Measurements from ENCODE around the gene NADK2.
A peak's percentile ranks its signal among the peaks of the same experiment; 100 is the strongest.

The NADK2 gene

DNA sequence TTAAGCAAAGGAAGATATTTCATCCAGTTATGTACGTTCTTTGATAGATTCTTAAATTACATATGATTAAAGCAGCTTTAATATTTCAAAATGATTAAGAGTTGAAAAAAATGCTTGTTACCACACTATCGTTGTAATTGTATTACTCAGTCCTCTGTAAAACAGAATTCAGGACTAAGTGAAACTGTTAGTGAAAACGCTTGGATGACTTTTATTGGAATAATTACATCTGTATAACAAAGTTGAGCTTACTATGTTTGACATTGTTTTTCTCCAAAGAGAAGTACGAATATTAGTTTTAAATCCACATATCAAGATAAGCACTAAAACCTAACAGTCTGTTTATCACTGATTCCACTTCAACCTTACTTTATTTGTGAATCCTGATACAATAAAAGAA is 8.7 kb upstream of the NADK2 start:
- DNase-seq (ENCODE audit: low read depth in 2 of 3, low spot score in 1 of 3), result no peak

DNA sequence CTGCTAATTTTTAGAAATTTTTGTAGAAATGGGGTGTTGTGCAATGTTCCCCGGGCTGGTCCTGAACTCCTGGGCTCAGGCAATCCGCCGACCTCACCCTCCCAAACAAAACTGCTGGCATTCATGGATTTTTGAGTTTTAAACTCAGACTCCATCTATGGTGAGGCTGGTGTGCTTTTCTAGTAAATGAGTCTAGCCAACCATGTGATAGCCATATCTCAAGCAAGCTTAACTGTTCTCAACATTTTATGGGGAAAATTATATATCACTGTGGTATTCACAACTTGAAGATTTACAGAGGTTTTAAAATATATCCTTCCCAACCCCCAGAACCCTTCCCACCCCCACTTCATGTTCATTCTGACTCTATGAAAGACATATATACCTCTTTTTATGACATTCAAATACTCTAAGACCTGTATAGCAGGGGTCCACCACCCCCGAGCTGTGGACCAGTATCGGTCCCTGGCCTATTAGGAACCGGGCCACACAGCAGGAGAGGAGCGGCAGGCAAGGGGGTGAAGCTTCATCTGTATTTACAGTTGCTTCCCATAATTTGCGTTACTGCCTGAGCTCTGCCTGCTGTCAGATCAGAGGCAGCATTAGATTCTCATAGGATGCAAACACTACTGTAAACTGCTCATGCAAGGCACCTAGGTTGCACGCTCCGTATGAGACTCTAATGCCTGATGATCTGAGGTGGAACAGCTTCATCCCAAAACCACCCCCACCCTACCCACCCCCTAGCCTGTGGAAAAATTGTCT is 4.5 kb upstream of the NADK2 start:
- DNase-seq (ENCODE audit: low read depth in 2 of 3, low spot score in 1 of 3), result no peak

DNA sequence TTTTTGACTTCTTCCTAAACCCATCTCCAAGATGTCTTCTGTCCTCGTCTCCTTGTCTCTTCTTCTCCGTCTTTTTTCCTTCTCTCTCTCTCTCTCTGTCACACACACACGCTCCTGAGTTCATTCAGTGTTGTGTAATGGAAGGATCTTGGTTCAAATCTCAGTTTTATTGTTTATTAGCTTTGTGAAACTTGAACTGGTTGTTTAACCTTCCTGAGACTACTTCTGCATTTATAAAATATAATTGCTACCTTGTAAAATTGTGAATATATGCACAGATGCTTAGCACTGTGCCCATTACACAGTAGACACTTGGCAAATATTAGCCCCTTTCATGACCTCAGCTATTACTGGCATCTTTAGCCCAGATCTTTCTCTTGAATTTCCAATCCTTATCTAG is 2.4 kb upstream of the NADK2 start:
- no peak for DNase-seq (ENCODE audit: low read depth in 2 of 3, low spot score in 1 of 3)

DNA sequence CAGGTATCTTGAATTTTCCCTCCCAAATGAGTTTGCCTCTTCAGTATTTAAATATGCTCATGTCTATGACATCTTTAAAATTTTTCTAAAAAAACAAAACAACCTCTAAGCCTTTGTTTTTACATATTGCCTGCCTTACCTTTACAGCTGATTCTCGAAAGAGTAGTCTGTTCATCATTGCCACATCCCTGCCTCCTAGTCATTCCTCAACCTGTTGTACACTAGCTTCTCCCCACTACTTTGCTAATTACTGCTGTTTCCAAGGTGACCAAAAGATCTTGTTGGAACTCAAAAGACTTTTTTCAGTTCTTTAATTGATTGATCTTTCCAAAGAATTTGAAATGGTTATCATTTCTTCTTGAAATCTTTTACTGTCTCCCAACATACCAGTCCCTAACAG is 1.9 kb upstream of the NADK2 start:
- DNase-seq (ENCODE audit: low read depth in 2 of 3, low spot score in 1 of 3), result no peak

DNA sequence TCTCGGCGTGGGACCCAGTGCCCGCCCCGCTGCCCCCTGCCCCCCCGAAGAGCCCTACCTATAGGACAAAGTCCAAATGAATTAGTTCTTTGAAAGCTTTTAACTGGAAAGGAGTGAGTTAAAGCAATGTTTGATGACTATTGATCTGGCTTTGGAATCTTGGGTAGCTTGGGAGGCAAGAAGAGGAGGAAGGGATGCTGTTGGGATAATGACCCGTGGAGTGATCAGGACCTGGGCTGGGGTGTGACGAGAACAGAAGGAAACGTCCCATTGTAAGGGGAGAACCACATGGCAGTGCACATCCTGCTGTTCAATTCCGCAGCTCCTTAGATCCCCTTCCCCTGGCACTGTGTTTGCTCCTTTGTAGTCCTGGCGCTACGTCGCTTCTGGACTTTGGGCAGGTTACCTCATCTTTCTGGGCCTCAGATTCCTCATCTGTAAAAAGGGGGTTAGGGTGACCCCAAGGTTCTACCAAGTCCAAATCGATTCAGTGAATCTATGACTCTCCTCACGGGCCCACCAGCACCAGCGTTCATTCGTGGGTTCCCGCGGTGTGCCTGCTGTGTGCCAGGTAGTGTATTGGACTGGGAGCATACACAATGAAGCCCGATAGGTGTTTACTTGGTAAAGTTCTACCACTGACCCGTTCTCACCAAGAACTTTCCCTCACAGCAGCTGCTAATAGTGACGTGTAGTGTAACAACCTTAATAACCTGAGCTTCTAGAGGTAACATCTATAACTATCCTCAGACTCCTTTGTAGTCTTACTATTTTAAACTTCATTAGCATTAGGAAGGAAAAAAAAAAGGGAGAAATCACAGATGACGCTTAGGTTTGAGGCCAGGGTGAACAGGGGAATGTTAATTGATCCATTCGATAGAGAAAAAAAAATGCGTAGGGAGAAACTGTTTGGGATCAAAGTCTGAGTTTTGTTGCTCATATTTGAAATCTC is 1.1 kb upstream of the NADK2 start:
- peak in 2 of 3 donors; percentile 2 to 8 for DNase-seq (ENCODE audit: low read depth in 2 of 3, low spot score in 1 of 3)

DNA sequence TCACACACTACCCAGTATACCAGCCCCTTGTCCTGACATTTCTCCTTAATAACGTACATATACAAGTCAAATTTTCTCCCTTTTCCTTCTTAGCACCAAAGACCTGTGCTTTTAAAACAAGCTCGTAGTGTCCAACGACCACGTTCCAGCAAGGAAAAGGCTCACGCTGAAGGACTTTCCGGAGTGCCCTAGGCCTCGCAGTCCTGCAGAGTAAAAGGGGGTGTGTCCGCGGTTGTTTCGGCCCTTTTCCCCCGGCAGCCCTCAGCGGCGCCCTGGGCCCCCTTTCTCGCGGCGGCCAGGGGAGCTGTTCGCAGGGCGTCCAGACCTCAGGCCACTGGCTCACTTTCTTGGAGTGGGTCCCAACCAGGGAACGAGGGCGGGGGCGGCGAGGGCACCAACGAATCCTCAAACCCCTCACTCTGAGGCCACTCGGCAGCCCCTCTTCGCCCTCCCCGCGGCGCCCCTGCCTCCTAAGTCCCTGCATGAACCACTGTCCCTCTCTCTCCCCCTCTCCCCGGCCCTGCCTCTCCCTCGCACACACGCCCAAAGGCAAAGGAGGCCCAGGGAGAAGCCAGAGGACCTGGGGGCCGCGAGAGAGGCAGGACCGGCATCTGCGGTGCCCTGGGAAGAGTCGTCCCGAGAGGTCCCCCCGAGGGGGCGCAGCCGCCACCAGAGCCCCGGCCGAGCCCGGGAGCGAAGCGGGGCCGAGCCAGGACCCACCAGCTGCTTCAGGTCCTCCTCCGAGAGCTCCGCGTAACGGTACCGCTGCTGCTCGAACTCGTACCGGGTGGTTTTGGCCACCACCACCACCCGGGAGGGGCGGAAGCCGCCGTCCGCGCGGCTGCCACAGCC is 720 bp downstream of the NADK2 start:
- peak in 2 of 3 donors; percentile 20 to 23 for DNase-seq (ENCODE audit: low read depth in 2 of 3, low spot score in 1 of 3)

DNA sequence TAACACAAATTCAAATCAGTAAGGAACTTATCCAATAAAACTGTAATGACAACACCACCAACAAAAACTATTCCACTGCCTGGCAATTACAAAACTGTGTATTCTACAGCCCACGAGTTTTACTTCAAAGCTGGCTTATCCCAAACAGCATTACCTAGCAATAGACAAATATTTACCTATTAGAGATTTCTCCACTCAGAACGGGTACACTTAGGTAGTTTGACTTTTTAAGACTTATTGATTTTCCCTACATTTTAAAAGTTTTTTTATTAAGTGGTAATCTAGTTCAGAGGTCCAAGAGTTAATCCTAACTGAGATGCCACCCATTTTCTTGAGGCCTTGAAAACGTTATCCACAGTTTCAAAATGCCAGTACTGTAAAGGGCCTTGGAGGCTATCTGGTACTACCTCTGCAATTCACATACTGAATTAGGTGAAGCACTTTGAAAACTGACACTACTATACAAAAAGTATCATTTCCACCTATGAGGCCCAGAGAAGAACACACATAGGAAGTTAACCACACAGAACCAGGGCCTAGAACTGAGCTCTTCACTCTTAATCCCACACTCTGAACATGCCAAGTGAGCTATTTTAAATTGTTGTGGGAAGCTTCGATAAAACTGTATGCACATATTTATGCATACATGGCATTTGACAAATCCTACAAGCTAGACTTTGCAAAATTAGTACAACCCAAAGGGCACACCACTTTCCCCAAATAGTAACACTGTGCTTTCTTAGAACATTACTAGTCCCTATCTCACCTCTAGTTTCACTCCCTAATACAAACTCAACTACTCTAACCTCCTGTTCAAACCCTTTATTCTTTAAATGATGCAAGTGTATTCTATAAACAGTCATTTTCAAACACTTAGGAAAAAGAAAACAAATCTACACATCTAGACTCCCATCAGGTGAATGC is 2.1 kb downstream of the NADK2 start:
- DNase-seq (ENCODE audit: low read depth in 2 of 3, low spot score in 1 of 3), result no peak

DNA sequence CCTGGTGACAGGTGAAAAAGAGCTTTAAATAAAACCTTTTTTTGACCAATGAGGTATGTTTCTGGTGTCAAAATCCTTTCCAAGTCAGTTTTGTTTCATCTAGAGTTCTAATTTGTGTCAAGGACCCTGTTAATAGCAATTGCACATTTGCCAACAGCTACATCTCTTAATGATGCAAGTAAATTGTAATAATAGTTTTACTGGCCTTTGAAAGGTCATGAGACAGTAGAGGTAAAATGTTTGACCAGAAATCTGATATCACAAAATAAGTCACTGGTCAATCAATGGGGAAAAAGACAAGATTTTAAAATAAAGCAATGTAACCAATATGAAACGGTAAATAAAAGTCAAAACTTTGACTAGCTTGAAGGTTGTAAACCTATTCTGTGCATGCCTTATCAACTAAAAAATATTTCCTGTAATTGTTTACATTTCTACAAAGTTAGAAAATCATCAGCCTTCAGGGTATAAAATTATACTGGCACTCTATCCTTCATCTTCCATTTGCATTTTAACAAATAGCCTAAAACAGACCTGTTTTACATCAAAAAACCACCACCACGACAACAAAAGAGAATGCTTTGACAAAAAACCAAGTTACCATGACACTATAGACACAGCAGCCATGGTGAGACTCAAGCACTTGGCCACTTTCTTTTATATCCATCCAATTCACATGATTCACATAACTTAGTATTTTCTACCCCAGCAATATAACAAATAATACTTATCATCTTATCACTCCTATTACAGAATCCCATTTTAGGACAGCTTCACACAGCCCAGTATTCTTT is 3.0 kb downstream of the NADK2 start:
- no peak for DNase-seq (ENCODE audit: low read depth in 2 of 3, low spot score in 1 of 3)

DNA sequence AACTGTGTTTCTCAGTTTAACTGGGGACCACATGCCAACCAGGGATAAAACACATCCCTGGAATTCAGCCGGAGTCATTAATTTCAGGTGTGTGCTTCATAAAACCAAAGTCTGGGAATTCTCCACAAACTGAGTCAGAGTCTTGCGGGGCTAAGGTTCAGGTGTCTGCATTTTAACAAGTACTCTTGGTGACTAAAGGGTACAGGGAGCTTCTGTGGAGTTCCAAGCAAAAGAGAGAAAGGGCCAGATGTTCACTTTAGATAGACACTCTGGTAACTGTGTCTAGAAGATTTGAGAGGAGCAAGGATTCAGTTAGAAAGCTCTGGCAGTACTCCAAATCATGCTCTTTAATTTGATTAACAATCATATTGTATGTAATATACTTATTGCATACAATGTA is 4.0 kb downstream of the NADK2 start:
- no peak for DNase-seq (ENCODE audit: low read depth in 2 of 3, low spot score in 1 of 3)

DNA sequence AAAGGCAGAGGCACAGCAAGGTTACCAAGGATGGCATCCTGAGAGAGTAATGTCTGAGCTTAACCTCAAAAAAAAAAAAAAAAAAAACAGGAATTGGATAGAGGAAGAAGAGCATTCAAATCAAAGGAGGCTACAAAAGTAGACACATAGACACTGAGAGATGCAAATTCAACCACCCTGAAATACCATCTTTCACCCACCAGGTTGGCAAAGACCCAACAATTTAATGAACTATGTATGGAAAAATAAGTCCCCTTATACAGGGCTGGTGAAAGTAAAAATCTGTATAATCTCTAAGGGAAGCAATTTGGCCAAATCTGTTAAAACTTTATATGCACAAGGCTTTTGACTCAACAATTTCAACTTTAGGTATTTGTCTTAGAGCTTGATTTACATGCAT is 4.9 kb downstream of the NADK2 start:
- no peak for DNase-seq (ENCODE audit: low read depth in 2 of 3, low spot score in 1 of 3)

DNA sequence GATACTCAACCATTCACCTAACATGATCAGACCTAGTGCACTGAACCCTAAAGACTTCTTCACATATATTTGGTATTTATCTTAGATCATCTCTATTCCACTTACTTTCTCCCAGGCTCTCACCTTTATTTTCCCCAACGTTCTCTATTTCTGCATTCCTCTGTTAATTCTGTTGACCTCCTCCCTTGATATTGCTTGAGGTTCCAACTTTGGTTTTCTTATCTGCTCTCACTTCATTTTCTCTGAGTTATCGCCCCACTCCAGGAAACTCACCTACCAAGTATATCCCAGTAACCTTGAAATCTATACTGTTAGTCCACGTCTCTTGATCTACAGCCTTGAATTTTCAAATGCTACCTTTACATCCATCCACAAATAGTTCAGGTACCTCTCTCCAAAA is 9.2 kb downstream of the NADK2 start:
- no peak for DNase-seq (ENCODE audit: low read depth in 2 of 3, low spot score in 1 of 3)

DNA sequence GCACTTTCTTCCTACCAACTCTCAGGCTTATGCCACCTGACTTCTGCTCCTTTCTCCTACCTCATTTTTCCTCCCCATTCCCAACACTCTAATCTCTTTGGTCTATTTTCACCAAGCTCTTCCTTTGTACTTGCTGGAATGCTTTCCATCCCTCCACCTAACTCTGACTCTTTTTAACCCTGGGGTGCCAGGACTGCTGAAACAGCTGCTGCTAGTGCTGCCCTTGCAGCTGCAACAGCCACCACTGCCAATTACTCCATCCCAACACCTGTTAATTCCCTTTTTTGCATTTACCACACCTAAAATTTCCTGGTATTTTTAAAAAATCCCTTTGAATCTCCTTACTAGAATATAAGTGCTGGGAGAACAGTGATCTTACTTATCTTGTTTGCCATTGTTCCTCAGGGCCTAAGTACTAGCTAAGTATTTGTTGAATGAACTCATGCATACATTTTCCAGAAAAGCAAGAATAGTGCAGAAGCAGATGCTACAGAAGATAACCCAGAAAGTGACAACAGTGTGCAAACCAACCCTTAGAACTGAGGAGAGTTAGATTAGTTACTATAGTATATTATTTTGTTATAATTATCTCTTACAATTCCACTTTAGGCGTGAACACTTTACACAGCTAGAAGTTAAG is 11.5 kb downstream of the NADK2 start:
- no peak for DNase-seq (ENCODE audit: low read depth in 2 of 3, low spot score in 1 of 3)

DNA sequence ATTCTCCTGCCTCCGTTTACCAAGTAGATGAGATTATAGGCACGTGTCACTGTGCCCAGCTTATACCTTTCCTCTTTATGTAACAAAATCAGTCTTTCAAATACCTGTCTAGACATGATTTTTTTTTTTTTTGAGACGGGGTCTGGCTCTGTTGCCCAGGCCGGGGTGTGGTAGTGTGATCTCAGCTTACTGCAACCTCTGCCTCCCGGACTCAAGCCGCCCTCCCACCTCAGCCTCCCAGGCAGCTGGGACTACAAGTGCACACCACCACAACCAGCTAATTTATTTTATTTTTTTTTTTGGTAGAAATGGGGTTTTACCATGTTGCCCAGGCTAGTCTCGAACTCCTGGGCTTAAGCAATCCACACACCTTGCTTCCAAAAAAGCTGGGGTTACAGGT is 13.2 kb downstream of the NADK2 start:
- no peak for DNase-seq (ENCODE audit: low read depth in 2 of 3, low spot score in 1 of 3)

DNA sequence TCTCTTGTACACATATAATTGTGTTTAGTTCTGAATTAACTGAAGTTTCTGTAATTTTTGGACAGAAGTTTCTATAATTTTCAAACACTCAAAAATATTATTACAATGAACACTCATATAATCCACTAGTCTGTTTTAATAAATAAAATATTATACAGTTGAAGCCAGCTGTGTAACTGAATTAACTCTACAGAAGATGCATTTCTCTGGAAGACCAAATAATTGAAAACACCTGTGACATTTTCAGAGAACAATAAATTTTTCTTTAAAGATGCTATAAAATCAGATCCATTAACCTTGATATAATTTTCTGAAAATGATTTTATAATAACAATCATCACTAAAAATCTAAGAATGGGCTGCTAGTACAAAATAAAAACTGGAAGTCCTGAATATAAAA is 14.7 kb downstream of the NADK2 start:
- DNase-seq (ENCODE audit: low read depth in 2 of 3, low spot score in 1 of 3), result no peak

DNA sequence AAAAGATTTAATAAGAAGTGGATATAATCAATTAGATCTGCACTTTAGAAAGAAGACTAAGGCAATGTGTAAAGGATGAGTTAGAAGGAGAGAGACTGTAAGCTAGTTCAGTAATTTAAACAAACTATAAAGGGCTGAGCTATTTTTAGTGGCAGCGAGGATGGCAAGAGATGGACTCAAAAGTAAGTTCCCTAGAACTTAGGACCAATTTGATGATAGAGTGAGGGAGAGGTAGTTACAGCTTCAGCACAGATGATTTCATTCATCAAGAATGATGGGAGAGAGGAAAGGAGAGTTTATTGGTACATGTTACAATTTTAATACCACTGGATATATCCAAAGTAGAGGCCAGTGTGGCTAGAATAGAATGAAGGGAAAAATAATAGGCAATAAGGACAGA is 19.1 kb downstream of the NADK2 start:
- no peak for DNase-seq (ENCODE audit: low read depth in 2 of 3, low spot score in 1 of 3)

DNA sequence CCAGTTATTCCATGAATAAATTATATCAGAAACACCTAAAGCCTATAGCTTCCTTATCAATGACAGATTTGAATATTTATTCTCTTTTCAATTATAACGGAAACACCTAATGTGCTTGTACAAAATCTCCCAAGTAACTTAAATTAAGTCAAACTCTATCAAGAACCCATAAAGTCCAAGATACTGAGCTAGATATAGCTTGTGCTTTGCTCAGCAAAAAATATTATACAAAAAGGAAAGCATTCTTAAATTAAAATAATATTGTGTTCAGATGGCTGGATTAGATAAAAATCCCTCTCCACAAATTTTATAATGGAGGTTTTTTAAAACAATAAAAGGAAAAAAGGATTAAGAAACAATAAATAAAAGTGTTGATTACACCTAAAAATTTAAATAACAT is 23.7 kb downstream of the NADK2 start:
- no peak for DNase-seq (ENCODE audit: low read depth in 2 of 3, low spot score in 1 of 3)

DNA sequence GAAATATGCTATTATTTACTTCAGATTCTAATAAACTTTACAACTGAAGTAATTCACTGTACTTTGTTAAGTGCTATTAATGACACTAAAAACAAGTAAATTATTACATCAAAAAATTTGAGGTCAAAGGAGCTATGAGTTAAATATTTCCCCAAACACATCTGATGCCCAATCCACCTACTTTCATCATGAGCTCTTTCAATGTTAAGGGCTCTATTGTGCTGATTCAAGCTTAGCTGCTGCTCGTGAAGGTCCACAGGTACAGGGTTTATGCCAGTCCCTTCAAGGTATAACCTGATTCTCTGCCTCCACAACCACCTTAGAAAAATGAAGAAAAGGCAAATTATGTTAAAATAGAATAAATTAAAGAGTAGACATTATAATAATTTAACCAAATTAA is 24.2 kb downstream of the NADK2 start:
- DNase-seq (ENCODE audit: low read depth in 2 of 3, low spot score in 1 of 3), result no peak

DNA sequence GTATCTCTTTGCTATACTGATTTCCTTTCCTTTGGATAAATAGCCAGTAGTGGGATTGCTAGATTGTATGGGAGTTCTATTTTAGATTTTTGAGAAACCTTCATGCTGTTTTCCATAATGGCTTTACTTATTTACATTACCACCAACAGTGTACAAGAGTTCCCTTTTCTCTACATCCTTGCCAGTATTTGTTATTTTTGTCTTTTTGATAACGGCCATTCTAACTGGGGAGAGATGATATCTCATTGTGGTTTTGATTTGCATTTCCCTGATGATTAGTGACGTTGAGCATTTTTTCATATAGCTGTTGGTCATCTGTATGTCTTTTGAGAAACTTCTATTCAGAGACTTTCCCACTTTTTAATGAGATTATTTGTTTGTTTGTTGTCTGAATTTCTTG is 25.8 kb downstream of the NADK2 start:
- DNase-seq (ENCODE audit: low read depth in 2 of 3, low spot score in 1 of 3), result no peak

DNA sequence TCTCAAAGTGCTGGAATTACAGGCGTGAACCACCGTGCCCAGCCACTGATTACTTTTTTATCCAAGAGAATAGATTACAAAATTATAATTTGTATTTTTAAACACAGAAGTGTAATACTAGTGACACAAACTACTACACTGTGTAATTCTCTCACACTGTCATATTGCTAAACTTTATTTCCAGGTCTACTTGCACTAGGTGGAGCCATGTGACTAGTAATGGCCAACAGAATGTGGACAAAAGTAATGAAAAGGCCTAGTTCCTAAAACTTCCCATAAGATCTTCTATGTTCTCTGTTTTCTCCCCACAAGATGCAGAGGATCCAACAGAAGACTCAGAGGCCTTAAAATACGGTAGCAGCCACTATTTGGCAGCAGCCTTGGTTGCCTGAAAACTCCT is 27.3 kb downstream of the NADK2 start:
- DNase-seq (ENCODE audit: low read depth in 2 of 3, low spot score in 1 of 3), result no peak
